Raji (cell line): Measurements from ENCODE around the gene SRA1.
A peak's percentile ranks its signal among the peaks of the same experiment; 100 is the strongest.

Experiments
- POLR2A ChIP-seq: IDR thresholded peaks from 2 replicates; pipeline ENCODE4 v1.6.1; 2011; ENCODE audit warnings: low read depth, low read length, control low read depth; ENCODE audit not compliant: insufficient read depth

SRA1 gene

GRCh38 chr5:140573683-140574082 is 16.4 kb upstream of the SRA1 start:
- TF ChIP-seq POLR2A: no peak

DNA sequence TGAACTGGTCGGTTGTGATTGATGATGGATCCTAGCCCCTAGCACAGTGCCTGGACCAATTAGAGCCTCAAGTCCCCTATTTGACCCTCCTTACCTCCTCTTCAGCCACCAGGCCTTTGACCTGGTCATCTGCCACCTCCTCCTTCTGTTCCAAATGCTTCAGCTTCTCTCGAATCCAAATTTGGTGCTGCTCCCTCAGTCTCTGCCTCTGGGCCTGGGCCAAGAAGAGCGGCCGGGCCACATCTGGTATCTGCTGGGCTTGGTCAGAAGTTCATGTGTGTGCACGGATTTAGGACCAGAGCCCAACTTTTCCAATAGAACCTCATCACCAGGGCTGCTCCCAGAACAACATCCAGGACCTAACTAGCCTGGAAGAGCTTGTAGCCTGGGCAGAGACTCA is 13.8 kb upstream of the SRA1 start:
- TF ChIP-seq POLR2A: no peak

GRCh38 chr5:140570488-140570887 is 13.2 kb upstream of the SRA1 start:
- no peak for TF ChIP-seq POLR2A

GRCh38 chr5:140570058-140570457 is 12.8 kb upstream of the SRA1 start:
- no peak for TF ChIP-seq POLR2A

DNA sequence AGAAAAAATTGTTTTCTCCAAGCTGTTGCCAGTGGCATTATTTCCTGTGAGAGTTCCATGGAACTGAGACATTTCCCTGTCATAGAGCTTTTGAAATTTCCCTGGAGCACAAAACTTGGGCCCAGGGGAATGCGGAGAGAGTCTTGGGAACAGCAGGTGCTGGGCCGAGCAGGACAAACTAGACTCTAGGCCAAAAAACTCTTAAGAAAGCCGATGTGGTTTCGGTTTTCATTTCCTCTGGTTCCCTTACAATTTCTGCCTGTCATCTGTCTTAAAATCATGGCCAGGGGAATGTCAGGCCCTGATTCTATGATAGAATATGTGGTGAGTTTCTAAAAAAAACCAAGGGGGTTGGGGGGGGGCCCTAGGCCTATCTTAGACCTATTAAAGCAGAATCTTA is 11.9 kb upstream of the SRA1 start:
- no peak for TF ChIP-seq POLR2A

DNA sequence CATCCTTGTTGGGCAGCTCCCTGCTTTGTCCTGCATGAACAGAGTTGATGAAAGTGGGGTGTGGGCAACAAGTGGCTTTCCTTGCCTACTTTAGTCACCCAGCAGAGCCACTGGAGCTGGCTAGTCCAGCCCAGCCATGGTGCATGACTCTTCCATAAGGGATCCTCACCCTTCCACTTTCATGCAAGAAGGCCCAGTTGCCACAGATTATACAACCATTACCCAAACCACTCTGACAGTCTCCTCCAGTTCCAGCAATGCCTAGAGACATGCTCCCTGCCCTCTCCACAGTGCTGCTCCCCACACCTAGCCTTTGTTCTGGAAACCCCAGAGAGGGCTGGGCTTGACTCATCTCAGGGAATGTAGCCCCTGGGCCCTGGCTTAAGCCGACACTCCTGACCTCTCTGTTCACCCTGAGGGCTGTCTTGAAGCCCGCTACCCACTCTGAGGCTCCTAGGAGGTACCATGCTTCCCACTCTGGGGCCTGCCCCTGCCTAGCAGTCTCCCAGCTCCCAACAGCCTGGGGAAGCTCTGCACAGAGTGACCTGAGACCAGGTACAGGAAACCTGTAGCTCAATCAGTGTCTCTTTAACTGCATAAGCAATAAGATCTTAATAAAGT is 11.3 kb upstream of the SRA1 start:
- TF ChIP-seq POLR2A: no peak

DNA sequence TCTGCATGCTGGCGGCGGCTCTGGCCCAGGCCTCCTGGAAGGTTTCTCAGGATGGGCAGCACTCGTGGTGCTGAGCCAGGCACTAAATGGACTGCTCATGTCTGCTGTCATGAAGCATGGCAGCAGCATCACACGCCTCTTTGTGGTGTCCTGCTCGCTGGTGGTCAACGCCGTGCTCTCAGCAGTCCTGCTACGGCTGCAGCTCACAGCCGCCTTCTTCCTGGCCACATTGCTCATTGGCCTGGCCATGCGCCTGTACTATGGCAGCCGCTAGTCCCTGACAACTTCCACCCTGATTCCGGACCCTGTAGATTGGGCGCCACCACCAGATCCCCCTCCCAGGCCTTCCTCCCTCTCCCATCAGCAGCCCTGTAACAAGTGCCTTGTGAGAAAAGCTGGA is 10.6 kb upstream of the SRA1 start:
- TF ChIP-seq POLR2A: no peak

DNA sequence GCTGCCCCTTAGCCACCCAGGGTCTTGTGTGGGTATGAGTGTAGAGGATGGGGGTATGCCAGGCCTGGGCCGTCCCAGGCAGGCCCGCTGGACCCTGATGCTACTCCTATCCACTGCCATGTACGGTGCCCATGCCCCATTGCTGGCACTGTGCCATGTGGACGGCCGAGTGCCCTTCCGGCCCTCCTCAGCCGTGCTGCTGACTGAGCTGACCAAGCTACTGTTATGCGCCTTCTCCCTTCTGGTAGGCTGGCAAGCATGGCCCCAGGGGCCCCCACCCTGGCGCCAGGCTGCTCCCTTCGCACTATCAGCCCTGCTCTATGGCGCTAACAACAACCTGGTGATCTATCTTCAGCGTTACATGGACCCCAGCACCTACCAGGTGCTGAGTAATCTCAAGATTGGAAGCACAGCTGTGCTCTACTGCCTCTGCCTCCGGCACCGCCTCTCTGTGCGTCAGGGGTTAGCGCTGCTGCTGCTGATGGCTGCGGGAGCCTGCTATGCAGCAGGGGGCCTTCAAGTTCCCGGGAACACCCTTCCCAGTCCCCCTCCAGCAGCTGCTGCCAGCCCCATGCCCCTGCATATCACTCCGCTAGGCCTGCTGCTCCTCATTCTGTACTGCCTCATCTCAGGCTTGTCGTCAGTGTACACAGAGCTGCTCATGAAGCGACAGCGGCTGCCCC is 10.0 kb upstream of the SRA1 start:
- TF ChIP-seq POLR2A: no peak

GRCh38 chr5:140566665-140567064 is 9.4 kb upstream of the SRA1 start:
- TF ChIP-seq POLR2A: no peak

GRCh38 chr5:140565780-140566095 is 8.5 kb upstream of the SRA1 start:
- TF ChIP-seq POLR2A: no peak

GRCh38 chr5:140565024-140565779 is 7.9 kb upstream of the SRA1 start:
- TF ChIP-seq POLR2A: no peak

GRCh38 chr5:140564196-140565023 is 7.1 kb upstream of the SRA1 start, which contains the start of the genes APBB3 and SLC35A4:
APBB3 (minus strand) TSS chr5:140564598; CDS start chr5:140564245, 353 bp downstream.
SLC35A4 (plus strand) TSS chr5:140564828; CDS start chr5:140567170, 2,342 bp downstream.
- TF ChIP-seq POLR2A: peak; percentile 83

DNA sequence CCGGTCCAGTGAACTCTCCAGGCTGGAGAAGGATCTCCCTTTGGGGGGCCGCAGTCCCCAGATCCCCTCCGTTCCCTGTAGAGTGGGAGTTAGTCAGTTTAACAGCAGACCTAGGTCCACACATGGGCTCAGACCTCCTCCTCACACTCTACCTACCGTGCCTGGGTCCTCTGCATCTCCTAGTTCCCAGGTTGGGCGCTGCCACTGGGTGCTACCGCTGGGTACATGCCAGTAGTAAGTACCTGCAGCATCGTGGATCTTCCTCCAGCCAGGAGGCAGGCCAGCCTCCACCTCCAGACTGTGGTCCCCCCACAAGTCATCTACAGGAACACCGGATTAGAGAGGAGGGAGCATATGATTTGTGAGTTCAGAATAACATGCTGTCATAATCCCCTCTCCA is 6.3 kb upstream of the SRA1 start:
- TF ChIP-seq POLR2A: no peak

- no peak for TF ChIP-seq POLR2A
Observed at GRCh38 chr5:140561753-140562523, 4.7 kb upstream of the SRA1 start.

DNA sequence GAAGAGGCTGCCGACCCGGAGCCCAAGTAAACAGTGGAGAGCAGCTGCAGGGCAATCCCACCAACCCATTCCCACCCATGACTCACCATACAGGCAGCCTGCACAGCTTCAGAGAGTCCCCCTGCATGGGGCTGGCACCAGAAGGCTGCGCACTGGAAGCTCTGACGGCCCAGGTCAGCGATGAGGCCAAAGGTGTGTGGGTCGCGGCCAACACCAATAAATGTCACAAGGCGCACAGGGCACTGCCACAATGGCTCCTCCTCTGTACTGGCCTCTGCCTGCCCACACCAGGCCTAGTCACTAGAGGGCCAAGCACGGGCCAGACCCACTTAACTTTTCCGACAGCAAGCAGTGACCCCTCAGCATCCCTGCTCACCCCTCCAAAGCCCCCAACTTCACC is 3.0 kb upstream of the SRA1 start:
- TF ChIP-seq POLR2A: no peak

DNA sequence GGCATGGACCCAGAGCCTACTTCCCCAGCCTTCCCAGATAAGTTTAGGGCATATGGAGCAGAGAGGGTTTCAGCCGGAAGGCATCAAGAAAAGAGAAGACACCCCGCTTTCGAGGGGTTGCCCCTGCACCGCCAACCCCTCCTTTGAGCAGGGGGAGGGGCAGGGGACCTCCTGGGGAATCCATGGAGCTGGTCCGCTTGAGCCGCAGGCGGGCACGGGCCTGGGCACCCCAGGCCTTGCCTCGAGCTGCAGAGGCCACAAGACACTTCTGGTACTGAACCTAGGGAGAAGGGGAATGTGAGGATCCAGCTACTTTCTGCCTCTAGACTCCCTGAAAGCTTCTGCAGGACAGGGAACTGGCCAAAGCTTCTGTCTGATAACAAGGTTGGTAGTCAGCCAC is 1.3 kb upstream of the SRA1 start:
- TF ChIP-seq POLR2A: no peak
